HCT116 (cell line): Measurements from ENCODE around the gene SMAP2. TPM values are rescaled to one million over a fixed set of nuclear protein-coding genes. Genes with fewer than 3 reads are reported as not detected.

Experiments used
- ATAC-seq: fragments of 200-7000 bp; cut with Tn5 transposase; 2 replicates; pipeline ENCODE4 v1.9.1; 2020; ENCODE audit warnings: mild to moderate bottlenecking, moderate library complexity
- BruUV-seq: library from RNA; stranded (reverse); fragments of 400-500 nt; replicated peaks from 2 replicates; lab custom pipeline; 2021; lab: Mats Ljungman, UMichigan
- CTCF ChIA-PET: fragments of 300-600 bp; sonication (Branson Sonifier 250); formaldehyde crosslinking; loops from one replicate; lab custom pipeline; 2021; ENCODE audit warnings: antibody characterized with exemption; lab: Charles Lee
- POLR2A ChIA-PET: fragments of 300-600, 350-600 bp; sonication (Branson Sonifier 250); formaldehyde crosslinking; loops from one replicate; lab custom pipeline; 2021; ENCODE audit warnings: antibody characterized with exemption; lab: Charles Lee
- RAD21 ChIA-PET, 2 experiments: fragments of 300-600 bp; sonication (Branson Sonifier 250); formaldehyde crosslinking; loops; one replicate each; lab custom pipeline; 2023; ENCODE audit warnings: low total read pairs in 2 of 2; ENCODE audit not compliant: uncharacterized antibody in 2 of 2, unreplicated experiment in 2 of 2, low non-redundant PET in 1 of 2; lab: Charles Lee
- DNase-seq: peaks from one replicate; pipeline ENCODE4 v3.0.0-alpha.2; 2010; ENCODE audit warnings: low read depth, low spot score
- H2AFZ ChIP-seq: fragments of 200-600 bp; shearing (Covaris generic), sonication (generic); 2 replicates; pipeline ENCODE4 v1.6.1; 2017; ENCODE audit warnings: low read depth, mixed run types, mixed read lengths, antibody characterized with exemption, low read length; ENCODE audit not compliant: poor library complexity, severe bottlenecking
- H3K27ac ChIP-seq: 2 replicates; pipeline ENCODE4 v1.5.1; 2012; ENCODE audit warnings: low read depth, low read length
- H3K27me3 ChIP-seq: fragments of 200-600 bp; sonication (generic); 2 replicates; pipeline ENCODE4 v1.6.1; 2016; ENCODE audit warnings: mixed run types, low read length, mixed read lengths; ENCODE audit not compliant: insufficient read depth
- H3K36me3 ChIP-seq, 2 experiments: fragments of 200-500 bp in 1 of 2; fragments of 200-600 bp in 1 of 2; sonication (Bioruptor generic) in 1 of 2; sonication (generic) in 1 of 2; 2 replicates each; pipeline versions ENCODE4 v1.5.1 to v1.6.1; 2014 to 2016; ENCODE audit warnings: low read length in 2 of 2, inconsistent platforms in 1 of 2, mixed read lengths in 1 of 2, mixed run types in 1 of 2; ENCODE audit not compliant: insufficient read depth in 2 of 2, control insufficient read depth in 1 of 2
- H3K4me1 ChIP-seq, 2 experiments: fragments of 200-600 bp in 1 of 2; sonication (generic) in 1 of 2; 2 replicates each; pipeline versions ENCODE4 v1.5.1 to v1.6.1; 2012 to 2017; ENCODE audit warnings: low read length in 2 of 2, inconsistent platforms in 1 of 2, mild to moderate bottlenecking in 1 of 2, mixed read lengths in 1 of 2, mixed run types in 1 of 2, moderate library complexity in 1 of 2; ENCODE audit not compliant: insufficient read depth in 2 of 2, control insufficient read depth in 1 of 2
- H3K4me2 ChIP-seq: fragments of 200-600 bp; sonication (generic); 2 replicates; pipeline ENCODE4 v1.6.1; 2017; ENCODE audit warnings: mixed run types, low read length, mixed read lengths
- H3K4me3 ChIP-seq, 2 experiments: fragments of 200-600 bp in 1 of 2; sonication (generic) in 1 of 2; replicated peaks in 1 of 2; 2 replicates each; pipeline ENCODE4 v1.5.1; 2011 to 2016; ENCODE audit warnings: low read length in 2 of 2, control low read depth in 1 of 2, low read depth in 1 of 2, mild to moderate bottlenecking in 1 of 2, mixed read lengths in 1 of 2, mixed run types in 1 of 2
- H3K79me2 ChIP-seq: fragments of 200-600 bp; sonication (generic); 2 replicates; pipeline ENCODE4 v1.6.1; 2017; ENCODE audit warnings: mild to moderate bottlenecking, mixed run types, low read length, moderate library complexity, mixed read lengths; ENCODE audit not compliant: insufficient read depth
- H3K9ac ChIP-seq: fragments of 200-600 bp; sonication (generic); 2 replicates; pipeline ENCODE4 v1.6.1; 2016; ENCODE audit warnings: low read length, mixed read lengths
- H3K9me2 ChIP-seq: fragments of 200-600 bp; sonication (generic), shearing (Covaris generic); 2 replicates; pipeline ENCODE4 v1.6.1; 2017; ENCODE audit warnings: mixed run types, mild to moderate bottlenecking, moderate library complexity; ENCODE audit not compliant: insufficient read depth
- H3K9me3 ChIP-seq, 2 experiments: fragments of 200-500 bp in 1 of 2; fragments of 200-600 bp in 1 of 2; sonication (Bioruptor generic) in 1 of 2; sonication (generic) in 1 of 2; 2 replicates each; pipeline ENCODE4 v1.6.1; 2014 to 2017; ENCODE audit warnings: low read length in 2 of 2, mixed read lengths in 2 of 2, inconsistent platforms in 1 of 2, low read depth in 1 of 2, mild to moderate bottlenecking in 1 of 2, mixed run types in 1 of 2, moderate library complexity in 1 of 2; ENCODE audit not compliant: control insufficient read depth in 1 of 2, insufficient read depth in 1 of 2
- H4K20me1 ChIP-seq: fragments of 200-600 bp; sonication (generic), shearing (Covaris generic); 2 replicates; pipeline ENCODE4 v1.6.1; 2017; ENCODE audit warnings: mixed run types, mild to moderate bottlenecking, moderate library complexity; ENCODE audit not compliant: insufficient read depth
- MAX ChIP-seq: IDR thresholded peaks from 2 replicates; pipeline ENCODE4 v1.6.1; 2012
- RAD21 ChIP-seq: IDR thresholded peaks from 2 replicates; pipeline ENCODE4 v1.6.1; 2012; ENCODE audit warnings: low read depth, mild to moderate bottlenecking
- SP1 ChIP-seq: IDR thresholded peaks from 2 replicates; pipeline ENCODE4 v1.6.1; 2012; ENCODE audit warnings: low read depth
- SRF ChIP-seq: IDR thresholded peaks from 2 replicates; pipeline ENCODE4 v1.6.1; 2012; ENCODE audit warnings: low read depth
- ZBTB33 ChIP-seq: IDR thresholded peaks from 2 replicates; pipeline ENCODE4 v1.6.1; 2011; ENCODE audit warnings: mild to moderate bottlenecking, low read length, moderate library complexity; ENCODE audit not compliant: insufficient replicate concordance; ENCODE audit errors: extremely low read depth
- intact Hi-C: fragments of 100-400 bp; cut with micrococcal nuclease; formaldehyde crosslinking; loops from 2 replicates; pipeline ENCODE4 v1.10.0; 2022
- total RNA-seq: library from RNA; stranded (reverse); gene quantifications from one replicate; pipeline ENCODE4 v1.2.1, GENCODE V29; 2021; ENCODE audit not compliant: unreplicated experiment
- TF ChIP-seq, protein P1 (sequence below): IDR thresholded peaks from 2 replicates; pipeline ENCODE4 v1.6.1; 2012

The SMAP2 gene
- total RNA-seq, 1 experiment from 2014 or later = 16.4 TPM

- CTCF ChIA-PET = interaction anchor here (0.8 kb wide), 1 partner anchor 268 kb away, joined by 3 read pairs; no protein-coding TSS in a partner anchor
- Histone ChIP-seq H4K20me1 (no peaks in the 10 kb centered on the region), H3K4me2 (no peak overlapping the region), H3K9ac (no peak overlapping the region), H2AFZ (no peak overlapping the region), H3K4me1 (no peaks in the 10 kb centered on the region), H3K27me3 (no peaks in the 10 kb centered on the region), H3K9me3 (no peaks in the 10 kb centered on the region), H3K27ac (no peak overlapping the region), H3K36me3 (peaks cover 5 to 8% of the 10 kb centered on the region in 2 experiments; a peak in 1 of 4 replicates), H3K9me2 (no peaks in the 10 kb centered on the region), H3K79me2 (no peaks in the 10 kb centered on the region), H3K4me3 (no peak overlapping the region)
- POLR2A ChIA-PET = no interaction called here
- RAD21 ChIA-PET = no interaction called here
- intact Hi-C loops = no loop called here
- no peak for DNase-seq
- no TSS peak for BruUV-seq
- no peak for ATAC-seq
- TF ChIP-seq RAD21 (no peak), SRF (no peak), ZBTB33 (no peak), SP1 (no peak), MAX (no peak)
- TF ChIP-seq, protein P1, sequence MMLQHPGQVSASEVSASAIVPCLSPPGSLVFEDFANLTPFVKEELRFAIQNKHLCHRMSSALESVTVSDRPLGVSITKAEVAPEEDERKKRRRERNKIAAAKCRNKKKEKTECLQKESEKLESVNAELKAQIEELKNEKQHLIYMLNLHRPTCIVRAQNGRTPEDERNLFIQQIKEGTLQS = no peak
These were observed 38.3 kb downstream of the SMAP2 start for GRCh38 chr1:40411843-40412242.
